Left cardiac atrium (tissue), 2 donors: ENCODE data around the gene C20orf204. TPM values are rescaled to one million over a fixed set of nuclear protein-coding genes. Genes with fewer than 3 reads are reported as not detected.

Source experiments
- microRNA-seq, 2 donors: library from miRNA; unstranded; fragments of <30 nt; microRNA quantifications; one replicate each; pipeline ENCODE4 v1.2.0, GENCODE V29; 2020
- total RNA-seq, 2 donors: library from RNA; stranded (reverse); fragmentation: NEBNext Ultra II Directional; extraction: Animal tissue kit (Norgen Biotek cat#: 25700); gene quantifications; one replicate each; pipeline ENCODE4 v1.2.1, GENCODE V29; 2021
- donor health status: DM: no; HTN: yes; CAD: no; lungs with severe emphysema.
- donor health status: DM: yes; HTN: yes; CAD: no.

Gene C20orf204
- total RNA-seq, 2 donors from 2014 or later, result 0.29 to 1.0 TPM

Small RNA genes lying within 50 kb of the gene (microRNA-seq; reads per million reads assigned to microRNA genes)
- 0.20 to 0.54 reads per million in 2 donors for gene MIR6813

Other genes with a start within 250 kb of the C20orf204 start
- gene ZBTB46, start 204.9 kb upstream of the C20orf204 start, total RNA-seq, result 10 to 100 TPM; 12.7 to 17.0 TPM
- gene ABHD16B, start 174.7 kb upstream of the C20orf204 start, total RNA-seq, result not detected
- 10 to 100 TPM; 67.5 to 68.7 TPM for gene TPD52L2, start 170.9 kb upstream of the C20orf204 start, total RNA-seq
- gene DNAJC5, start 141.1 kb upstream of the C20orf204 start, total RNA-seq, result 10 to 100 TPM; 41.9 to 53.4 TPM
- 10 to 100 TPM; 30.8 to 32.4 TPM for gene UCKL1, start 79.8 kb upstream of the C20orf204 start, total RNA-seq
- gene ZNF512B, start 66.3 kb upstream of the C20orf204 start, total RNA-seq, result 10 to 100 TPM; 11.7 to 14.5 TPM
- 1 to 10 TPM; 2.7 to 3.8 TPM for gene SAMD10, start 56.5 kb upstream of the C20orf204 start, total RNA-seq
- gene PRPF6, start 55.0 kb upstream of the C20orf204 start, total RNA-seq, result 10 to 100 TPM; 38.8 to 43.9 TPM
- 10 to 100 TPM; 39.4 to 83.4 TPM for gene SOX18, start 13.5 kb downstream of the C20orf204 start, total RNA-seq
- 10 to 100 TPM; 44.7 to 46.4 TPM for gene TCEA2, start 27.0 kb downstream of the C20orf204 start, total RNA-seq
- gene RGS19, start 43.3 kb downstream of the C20orf204 start, total RNA-seq, result 1 to 10 TPM; 9.7 to 10.0 TPM
- under 1 TPM; 0.71 to 0.97 TPM for gene OPRL1, start 43.9 kb downstream of the C20orf204 start, total RNA-seq
- under 1 TPM in 1 of 2 donors, not detected in 1; 0.41 TPM for gene LKAAEAR1, start 48.2 kb downstream of the C20orf204 start, total RNA-seq
- not detected for gene NPBWR2, start 71.4 kb downstream of the C20orf204 start, total RNA-seq
- under 1 TPM; 0.21 to 0.34 TPM for gene MYT1, start 128.3 kb downstream of the C20orf204 start, total RNA-seq
- 10 to 100 TPM; 54.9 to 76.4 TPM for gene PCMTD2, start 219.6 kb downstream of the C20orf204 start, total RNA-seq